HG03558 (cell line): ENCODE data around the gene UBR4.

Experiments
- ATAC-seq: cut with Tn5 transposase; IDR thresholded peaks from one replicate; pipeline ENCODE4 v1.9.1; 2021; ENCODE audit warnings: moderate number of reproducible peaks; ENCODE audit not compliant: unreplicated experiment; ENCODE audit errors: extremely low read depth

UBR4 gene

GRCh38 chr1:19101244-19101643 is 108.8 kb downstream of the UBR4 start:
- no peak for ATAC-seq

DNA sequence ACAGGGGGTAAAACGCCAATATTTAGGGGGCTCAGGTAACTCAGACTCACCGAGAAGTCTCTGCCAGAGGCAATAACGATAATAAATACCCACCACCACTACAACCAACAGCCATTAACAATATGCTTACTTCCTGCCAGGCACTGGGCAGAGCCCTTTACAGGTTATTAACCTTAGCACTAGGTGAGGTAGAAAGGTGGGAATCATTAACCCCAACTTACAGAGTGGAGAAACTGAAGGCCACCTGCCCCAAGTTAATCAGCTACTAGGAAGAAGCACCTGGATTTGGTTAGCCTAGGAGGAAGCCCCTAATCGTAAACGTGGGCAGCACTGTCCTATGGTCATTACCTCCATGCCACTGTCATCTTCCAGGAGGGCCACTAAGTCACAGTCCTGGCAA is 110.0 kb downstream of the UBR4 start:
- no peak for ATAC-seq

DNA sequence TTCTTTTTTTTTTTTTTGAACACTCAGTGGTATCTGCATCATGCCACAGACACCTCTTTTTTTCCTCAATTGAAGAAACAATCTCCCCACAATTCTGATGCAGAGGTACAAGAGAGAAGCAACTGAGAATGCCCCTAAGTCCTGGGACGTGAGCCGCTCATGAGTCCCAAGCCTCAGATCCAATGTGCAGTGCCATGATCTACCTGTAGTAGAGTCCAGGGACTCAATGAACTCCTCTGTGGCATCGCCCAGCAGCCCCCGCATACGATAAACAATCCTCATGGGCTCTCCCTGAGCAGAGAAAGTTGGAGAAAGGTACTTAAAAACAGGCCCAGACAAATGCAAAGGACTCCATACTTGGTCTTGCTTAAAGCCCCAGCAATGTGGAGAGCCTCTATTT is 113.1 kb downstream of the UBR4 start:
- no peak for ATAC-seq

GRCh38 chr1:19096036-19096833 is 113.8 kb downstream of the UBR4 start:
- ATAC-seq = no peak

GRCh38 chr1:19091196-19091953 is 118.7 kb downstream of the UBR4 start:
- ATAC-seq = no peak

DNA sequence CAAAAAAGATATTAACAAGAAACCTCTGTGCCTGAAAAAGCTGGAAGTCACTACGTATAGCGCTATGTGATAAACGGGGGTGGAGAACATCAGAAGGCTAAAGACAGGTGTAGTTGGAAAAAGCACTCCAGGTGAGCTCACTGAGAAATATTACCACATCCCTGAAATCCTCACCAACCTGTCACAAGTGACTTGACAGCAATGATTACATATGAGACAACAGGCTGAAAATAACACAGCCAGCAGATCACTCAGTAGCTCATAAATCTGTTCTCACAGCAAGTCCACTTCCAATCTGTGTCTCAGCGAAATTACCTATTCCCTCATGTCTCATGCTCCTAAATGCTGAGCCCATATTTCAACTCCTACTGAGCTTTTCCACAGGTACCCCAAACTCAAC is 120.5 kb downstream of the UBR4 start:
- no peak for ATAC-seq

DNA sequence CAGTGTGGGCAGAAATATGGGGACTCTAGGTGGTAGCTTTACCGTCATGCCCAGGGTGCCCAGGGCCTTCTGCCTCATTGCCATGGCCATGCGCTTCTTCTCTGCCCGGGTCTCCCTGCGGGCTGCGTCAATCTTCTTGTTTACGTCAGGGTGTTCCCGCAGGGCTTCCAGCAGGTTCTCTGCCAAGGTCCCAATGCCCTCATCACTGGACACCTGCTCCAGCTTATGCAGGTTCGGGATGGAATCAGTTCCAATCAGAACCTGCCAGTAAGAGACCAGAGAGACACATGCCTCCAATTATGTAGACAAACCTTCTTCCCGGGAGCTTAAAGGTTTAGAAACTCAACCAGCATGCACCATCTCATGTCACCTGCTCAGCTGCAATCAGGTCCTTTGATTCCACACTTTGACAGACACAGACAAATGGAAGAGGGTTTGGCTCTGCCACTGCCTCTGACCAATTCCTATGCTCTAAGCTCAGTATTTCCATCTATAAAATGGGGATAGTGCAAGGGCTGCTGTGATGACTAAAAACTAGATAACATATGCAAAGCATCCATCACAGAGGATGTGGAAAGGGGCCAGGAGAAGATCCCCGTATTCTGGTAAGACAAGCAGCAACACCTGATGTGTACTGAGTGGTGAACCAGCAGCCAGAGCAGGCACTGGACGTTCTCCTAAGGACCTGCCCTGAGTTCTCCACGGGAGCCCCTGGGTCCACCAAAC is 121.2 kb downstream of the UBR4 start:
- ATAC-seq = no peak

- ATAC-seq = no peak
Observed at GRCh38 chr1:19087737-19088594, 122.1 kb downstream of the UBR4 start.

DNA sequence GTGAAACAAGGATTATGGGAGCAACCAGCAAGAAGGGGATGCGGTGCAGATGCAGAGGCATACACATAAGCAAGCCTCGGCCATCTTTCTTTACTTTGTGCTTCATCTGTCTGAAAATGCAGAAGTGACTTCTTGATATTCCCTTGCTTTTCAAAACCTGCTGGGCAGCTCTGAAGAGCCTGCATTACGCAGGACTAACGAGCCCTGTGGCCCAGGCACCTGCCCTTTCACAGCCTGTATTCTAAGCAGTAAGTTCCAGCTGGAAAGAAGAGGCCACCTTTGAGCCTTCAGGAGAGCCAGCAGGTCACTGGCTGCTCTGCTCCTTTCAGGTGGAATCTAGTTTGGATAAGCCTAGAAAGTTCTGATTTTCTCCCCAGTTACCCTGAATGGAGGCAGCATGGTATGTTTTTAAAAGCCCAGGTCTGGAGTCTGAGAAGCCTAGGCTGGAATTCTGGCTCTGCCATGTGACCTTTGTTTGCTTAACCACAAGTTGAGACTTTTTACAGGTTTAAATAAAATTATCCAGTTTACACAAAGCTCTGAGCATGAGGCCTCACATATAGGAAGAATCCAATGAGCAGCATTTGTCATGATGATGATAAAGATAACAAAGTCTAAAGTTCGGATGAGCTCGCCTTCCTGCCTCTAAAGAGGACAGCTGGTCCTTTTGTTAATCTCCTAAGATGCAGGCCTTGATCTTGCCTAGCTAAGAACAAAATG is 122.9 kb downstream of the UBR4 start:
- ATAC-seq = no peak

DNA sequence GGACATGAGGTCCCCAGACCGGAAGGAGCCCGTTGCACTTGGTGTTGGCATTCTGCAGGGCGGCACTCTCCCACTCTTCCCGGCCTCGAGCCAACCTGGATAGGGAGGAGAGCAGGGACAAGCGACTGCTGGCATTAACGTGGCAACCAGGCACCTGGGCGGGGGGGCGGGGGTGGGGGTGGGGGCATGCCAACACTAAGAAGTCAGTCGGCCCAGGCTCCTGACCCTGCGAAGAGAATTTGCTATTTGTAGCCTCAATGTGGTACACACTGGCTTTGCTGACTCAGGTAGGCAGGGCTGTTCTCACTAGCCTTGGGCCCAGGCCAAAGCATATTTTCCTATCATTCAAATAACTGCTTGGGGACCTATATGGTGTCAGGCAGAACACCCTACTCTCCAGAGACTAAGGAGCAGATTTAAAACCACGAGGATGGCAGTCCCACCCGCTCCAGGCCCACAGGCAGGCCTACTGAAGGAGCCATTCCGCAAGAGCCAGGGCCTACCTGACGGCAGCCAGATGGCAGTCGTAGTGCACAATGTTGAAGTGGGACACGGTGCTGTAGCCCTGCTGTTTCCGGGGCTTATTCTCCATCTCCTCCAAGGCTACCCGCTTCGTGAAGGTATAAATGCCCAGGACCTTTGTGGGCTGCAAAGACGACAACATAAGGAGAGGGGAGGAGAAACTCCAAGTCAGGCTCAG is 123.7 kb downstream of the UBR4 start:
- ATAC-seq = no peak

DNA sequence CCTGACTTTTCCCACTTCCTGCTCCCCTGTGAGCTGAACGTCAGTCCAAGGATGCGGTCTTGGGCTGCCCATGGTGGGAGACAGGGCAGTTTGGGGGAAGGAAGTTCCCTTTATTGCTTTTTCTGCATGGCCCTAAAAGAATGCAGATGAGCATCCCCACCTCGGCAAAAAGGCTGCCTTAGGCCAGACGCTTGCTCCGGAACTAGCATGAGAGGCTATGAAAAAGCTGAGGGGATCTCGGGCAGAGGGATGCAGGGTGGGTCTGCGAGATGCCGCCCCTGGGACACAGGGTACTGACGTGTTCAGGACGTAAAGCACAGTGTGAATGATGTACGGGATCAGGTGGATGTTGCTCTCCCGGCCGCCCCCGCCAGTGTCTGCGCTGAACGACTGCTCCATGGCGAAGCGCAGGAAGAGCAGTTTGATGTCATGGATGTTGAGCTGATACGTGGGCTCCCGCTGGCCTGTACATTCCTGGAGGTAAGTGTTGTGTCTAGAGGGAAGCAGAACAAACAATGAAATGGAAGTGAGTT is 125.8 kb downstream of the UBR4 start:
- ATAC-seq = no peak

DNA sequence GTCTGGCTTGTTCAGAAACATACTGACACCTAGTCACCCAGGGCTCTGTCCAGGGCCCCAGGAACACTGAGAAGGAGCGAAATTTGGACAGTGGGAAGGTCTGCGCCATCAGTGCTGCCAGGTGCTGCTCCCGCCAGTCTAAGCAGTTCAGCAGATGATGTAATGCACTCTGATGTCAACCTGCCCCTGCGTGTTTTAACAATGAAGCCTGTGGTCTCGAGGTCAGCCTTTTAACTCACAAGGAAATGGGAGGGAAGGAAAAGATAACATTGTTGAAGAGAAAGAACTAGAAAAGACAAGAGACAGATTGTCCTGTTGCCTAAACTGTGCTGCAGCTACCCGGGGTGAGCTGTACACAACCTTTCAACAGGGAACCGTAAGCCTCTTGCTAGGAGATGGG is 127.0 kb downstream of the UBR4 start:
- ATAC-seq = no peak

- ATAC-seq = no peak
Observed at GRCh38 chr1:19081218-19081893, 128.7 kb downstream of the UBR4 start.

GRCh38 chr1:19080721-19081120 is 129.3 kb downstream of the UBR4 start:
- ATAC-seq = no peak

- ATAC-seq = no peak
Observed at GRCh38 chr1:19079541-19080472, 130.3 kb downstream of the UBR4 start.

DNA sequence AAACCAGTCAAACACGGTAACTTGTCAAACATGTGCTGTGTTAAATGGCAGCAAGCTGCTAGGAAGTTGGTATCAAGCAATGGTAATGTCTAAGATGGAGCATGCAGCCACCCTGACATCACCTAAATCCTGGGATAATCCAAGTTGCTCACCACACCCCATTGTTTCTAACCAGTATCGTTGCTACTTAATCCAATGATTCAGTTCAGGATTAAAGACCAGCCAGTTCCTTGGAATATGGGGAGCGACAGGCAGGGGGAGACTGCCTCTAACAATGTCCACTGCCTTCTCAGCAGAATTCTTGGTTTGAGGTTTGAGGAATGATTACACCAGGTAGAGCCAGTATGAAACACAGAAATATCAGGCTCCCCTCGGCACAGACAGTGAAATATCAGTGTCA is 131.5 kb downstream of the UBR4 start:
- no peak for ATAC-seq
